Heart right ventricle (tissue), 16 donors: ENCODE data around the gene LRCH1. TPM values are rescaled to one million over a fixed set of nuclear protein-coding genes. Genes with fewer than 3 reads are reported as not detected.

Experiments
- ATAC-seq, 8 donors: fragments of 200-7000 bp; cut with Tn5 transposase; one replicate each; pipeline ENCODE4 v1.9.1; 2020; ENCODE audit warnings: mild to moderate bottlenecking in 8 of 8, moderate library complexity in 8 of 8, moderate number of reproducible peaks in 1 of 8
- DNase-seq, 2 donors: peaks; one replicate each; pipeline ENCODE4 v3.0.0-alpha.2; 2020
- H3K27ac ChIP-seq, 10 donors: fragments of 200-600 bp; sonication (generic) in 2 of 10; one replicate each; pipeline versions ENCODE4 v1.5.0 to v1.8.0; 2020 to 2022; ENCODE audit warnings: mild to moderate bottlenecking in 3 of 10
- H3K27me3 ChIP-seq, 7 donors: fragments of 200-600 bp; one replicate each; pipeline ENCODE4 v1.8.0; 2021 to 2022; ENCODE audit warnings: mild to moderate bottlenecking in 2 of 7
- H3K36me3 ChIP-seq, 9 donors: fragments of 200-600 bp; sonication (generic) in 1 of 9; one replicate each; pipeline versions ENCODE4 v1.5.0 to v1.8.0; 2020 to 2022; ENCODE audit warnings: mild to moderate bottlenecking in 2 of 9
- H3K4me1 ChIP-seq, 9 donors: fragments of 200-600 bp; sonication (generic) in 1 of 9; one replicate each; pipeline versions ENCODE4 v1.5.0 to v1.8.0; 2020 to 2022; ENCODE audit warnings: mild to moderate bottlenecking in 4 of 9
- H3K4me3 ChIP-seq, 10 donors: fragments of 200-600 bp; sonication (generic) in 2 of 10; one replicate each; pipeline versions ENCODE4 v1.5.0 to v1.8.0; 2020 to 2022; ENCODE audit warnings: mild to moderate bottlenecking in 7 of 10, moderate library complexity in 2 of 10
- H3K9me3 ChIP-seq, 11 donors: fragments of 200-600 bp in 10 of 11; sonication (generic) in 2 of 11; one replicate each; pipeline versions ENCODE4 v1.5.0 to v1.8.0; 2013 to 2022; ENCODE audit warnings: mild to moderate bottlenecking in 2 of 11, control low read depth in 1 of 11, moderate library complexity in 1 of 11
- WGBS, 2 donors: extraction: QIAGEN DNeasy Blood & Tissue Kit; methylation state at CpG; one replicate each; pipeline ENCODE4 v1.1.7; 2013; ENCODE audit warnings: inconsistent platforms in 1 of 2; 5-methylcytosine and 5-hydroxymethylcytosine counted together
- intact Hi-C, 10 donors: fragments of 100-400 bp; cut with DNase I; formaldehyde crosslinking; loops; one replicate each; pipeline versions ENCODE4 v1.11.1 to v1.14.2; 2022
- polyA plus RNA-seq, 2 donors: library from polyadenylated mRNA; stranded (reverse); fragments of 200-250 nt; gene quantifications; one replicate each; pipeline ENCODE4 v1.2.3, GENCODE V29; 2013
- total RNA-seq, 10 donors: library from RNA; stranded (reverse); fragmentation: NEBNext Ultra II Directional in 3 of 10; extraction: Animal tissue kit (Norgen Biotek cat#: 25700) in 3 of 10; gene quantifications; one replicate each; pipeline versions ENCODE4 v1.2.1 to v1.2.4, GENCODE V29; 2021 to 2023
- TF ChIP-seq, protein P1 (sequence below), 9 donors: fragments of 200-600 bp; sonication (generic) in 2 of 9; IDR thresholded peaks; one replicate each; pipeline versions ENCODE4 v1.5.0 to v1.8.0; 2021 to 2022; ENCODE audit warnings: antibody characterized with exemption in 9 of 9, mild to moderate bottlenecking in 5 of 9, moderate library complexity in 1 of 9
- donor health status: Arrhythmogenic right ventricular cardiomyopathy.
- donor health status: ischemic (EF 13 %, LVEDD 7.1; RV severe dilation, severe dysfunction).
- donor health status: healthy with polysubstance abuse.
- donor health status: DM: no; HTN: yes; CAD: no.
- donor health status: DM: no; HTN: no; CAD: no.
- donor health status: ischemic (EF 25% LVEDD 6.9; RV normal size, moderate dysfunction).
- donor health status: ischemic (EF 25% LVEDD 5.7; RV mildly dilated, moderate dysfunction).
- donor health status: healthy.
- donor health status: DM: yes; HTN: yes; CAD: no.
- donor health status: Ischemic cardiomyopathy.
- donor health status: ischemic (EF 35%, LVEDD 5.7; RV mildly dilated, moderate dysfunction).
- donor health status: nonischemic (EF 11% LVEDD 7.7; RV severe dilation, severe dysfunction).
- donor health status: DM: yes; HTN: yes; CAD: no.
- donor health status: PGD.
- donor health status: ischemic (EF 29% LVEDD 5.4; RV normal size, mild dysfunction).
- donor health status: nonischemic (EF 23%, LVEDD 6.1; RV moderate dilation, normal function).

Gene LRCH1
- total and polyA plus RNA-seq, 12 donors = 4.1 to 20.3 (median 13.1) TPM

GRCh38 chr13:46596466-46596865, 43.5 kb downstream of the LRCH1 start:
- TF ChIP-seq, protein P1, sequence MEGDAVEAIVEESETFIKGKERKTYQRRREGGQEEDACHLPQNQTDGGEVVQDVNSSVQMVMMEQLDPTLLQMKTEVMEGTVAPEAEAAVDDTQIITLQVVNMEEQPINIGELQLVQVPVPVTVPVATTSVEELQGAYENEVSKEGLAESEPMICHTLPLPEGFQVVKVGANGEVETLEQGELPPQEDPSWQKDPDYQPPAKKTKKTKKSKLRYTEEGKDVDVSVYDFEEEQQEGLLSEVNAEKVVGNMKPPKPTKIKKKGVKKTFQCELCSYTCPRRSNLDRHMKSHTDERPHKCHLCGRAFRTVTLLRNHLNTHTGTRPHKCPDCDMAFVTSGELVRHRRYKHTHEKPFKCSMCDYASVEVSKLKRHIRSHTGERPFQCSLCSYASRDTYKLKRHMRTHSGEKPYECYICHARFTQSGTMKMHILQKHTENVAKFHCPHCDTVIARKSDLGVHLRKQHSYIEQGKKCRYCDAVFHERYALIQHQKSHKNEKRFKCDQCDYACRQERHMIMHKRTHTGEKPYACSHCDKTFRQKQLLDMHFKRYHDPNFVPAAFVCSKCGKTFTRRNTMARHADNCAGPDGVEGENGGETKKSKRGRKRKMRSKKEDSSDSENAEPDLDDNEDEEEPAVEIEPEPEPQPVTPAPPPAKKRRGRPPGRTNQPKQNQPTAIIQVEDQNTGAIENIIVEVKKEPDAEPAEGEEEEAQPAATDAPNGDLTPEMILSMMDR (IDR thresholded peaks at IDR 0.05) = no peak
- H3K4me3 ChIP-seq = no peak overlapping the region
- intact Hi-C loops = loop anchor here in 2 of 10 donors (5.0 kb wide), 1 partner anchor 44 kb away; the partner anchor contains the start of gene LRCH1 (in 2 of the 2)
- WGBS, 2 donors = 73 to 86% methylated on average over 6 of the region's 6 CpGs
- DNase-seq (no peak), ATAC-seq (no peak)
- peak overlapping the region in 4 of 10 donors; percentile 35 to 79 (median 64) for H3K27ac ChIP-seq
- H3K9me3 ChIP-seq = no peaks in the 10 kb centered on the region
- H3K27me3 ChIP-seq = no peaks in the 10 kb centered on the region
- H3K36me3 ChIP-seq = no peaks in the 10 kb centered on the region
- peaks cover 0 to 95% (median 71%) of the 10 kb centered on the region in 9 donors for H3K4me1 ChIP-seq

DNA sequence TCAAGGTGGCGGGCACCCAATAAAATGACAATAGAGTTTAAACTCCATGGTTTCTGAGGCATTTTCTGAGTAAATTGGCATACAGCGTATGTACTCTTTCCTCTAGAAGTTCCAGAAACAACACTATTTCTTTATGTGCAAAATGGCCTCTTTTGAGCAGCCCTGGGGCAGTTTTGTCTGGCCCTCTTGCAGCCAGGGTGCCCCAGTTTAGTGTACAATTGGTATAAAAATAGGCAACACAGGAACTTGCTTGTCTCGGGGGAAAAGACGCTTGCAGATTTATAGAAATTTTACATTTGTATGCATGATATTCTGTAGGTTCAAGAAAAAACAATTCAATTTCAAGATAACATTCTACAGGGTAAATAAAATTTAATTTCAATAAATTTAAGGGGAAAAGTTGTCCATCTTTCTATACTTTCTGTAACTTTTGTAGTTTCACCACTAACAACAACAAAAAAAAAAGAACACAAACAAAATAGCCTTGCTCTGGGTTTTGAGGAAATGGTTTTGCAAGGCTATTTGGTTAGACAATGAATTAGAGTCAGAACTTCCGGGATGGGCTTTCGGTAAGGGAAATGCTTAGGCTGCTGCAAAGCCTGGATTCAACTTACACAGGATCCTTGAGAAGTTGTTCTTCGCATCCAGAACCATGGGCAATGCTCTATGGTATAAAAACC, 45.3 kb downstream of the LRCH1 start:
- Histone ChIP-seq H3K4me3 (peak overlapping the region in 3 of 10 donors; percentile 17 to 27 (median 26)), H3K27me3 (no peaks in the 10 kb centered on the region), H3K4me1 (peaks cover 0 to 96% (median 85%) of the 10 kb centered on the region in 9 donors), H3K27ac (peak overlapping the region in 8 of 10 donors; percentile 15 to 79 (median 54)), H3K36me3 (no peaks in the 10 kb centered on the region), H3K9me3 (no peaks in the 10 kb centered on the region)
- ATAC-seq = peak in 5 of 8 donors; percentile 36 to 56 (median 48)
- intact Hi-C loops = loop anchor here in 2 of 10 donors (5.0 kb wide), 1 partner anchor 46 kb away; the partner anchor contains the start of gene LRCH1 (in 2 of the 2)
- TF ChIP-seq, protein P1 (IDR thresholded peaks at IDR 0.05) = no peak
- 68 to 77% methylated on average over 7 of the region's 7 CpGs for WGBS, 2 donors
- DNase-seq = no peak

DNA sequence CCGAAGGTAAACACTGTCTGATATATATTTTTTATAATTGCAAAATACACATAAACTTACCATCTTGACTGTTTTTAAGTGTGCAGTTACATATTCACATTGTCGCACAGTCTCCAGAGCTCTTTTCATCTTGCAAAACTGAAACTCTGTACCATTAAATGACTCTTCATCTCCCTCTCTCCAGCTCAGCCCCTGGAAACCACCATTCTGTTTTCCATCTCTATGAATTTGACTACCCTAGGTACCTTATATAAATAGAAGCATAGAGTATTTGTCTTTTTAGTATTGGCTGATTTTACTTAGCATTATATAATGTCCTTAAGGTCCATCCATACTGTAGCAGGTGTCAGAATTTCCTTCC, 45.8 kb downstream of the LRCH1 start:
- ATAC-seq (no peak), DNase-seq (no peak)
- 70 to 81% methylated on average over 2 of the region's 2 CpGs for WGBS, 2 donors
- TF ChIP-seq, protein P1 (IDR thresholded peaks at IDR 0.05) = no peak
- no peaks in the 10 kb centered on the region for H3K27me3 ChIP-seq
- no peaks in the 10 kb centered on the region for H3K36me3 ChIP-seq
- peak overlapping the region in 3 of 10 donors; percentile 17 to 27 (median 26) for H3K4me3 ChIP-seq
- no peaks in the 10 kb centered on the region for H3K9me3 ChIP-seq
- peaks cover 0 to 97% (median 85%) of the 10 kb centered on the region in 9 donors for H3K4me1 ChIP-seq
- intact Hi-C loops = loop anchor here in 2 of 10 donors (5.0 kb wide), 1 partner anchor 46 kb away; the partner anchor contains the start of gene LRCH1 (in 2 of the 2)
- H3K27ac ChIP-seq = peak overlapping the region in 6 of 10 donors; percentile 41 to 79 (median 48)

GRCh38 chr13:46600943-46601311, 48.0 kb downstream of the LRCH1 start:
- DNase-seq (no peak), ATAC-seq (no peak)
- H3K4me1 ChIP-seq = peaks cover 9 to 97% (median 86%) of the 10 kb centered on the region in 9 donors
- H3K9me3 ChIP-seq = no peaks in the 10 kb centered on the region
- no peaks in the 10 kb centered on the region for H3K27me3 ChIP-seq
- H3K27ac ChIP-seq = peak overlapping the region in 3 of 10 donors; percentile 1 to 12 (median 3)
- intact Hi-C loops = loop anchor here in 4 of 10 donors (5.0 to 10.0 kb wide), 4 partner anchors 44 to 81 kb away; partner anchors contain the start of gene LRCH1 (in 3 of the 4)
- 85 to 86% methylated on average over 3 of the region's 3 CpGs for WGBS, 2 donors
- no peaks in the 10 kb centered on the region for H3K36me3 ChIP-seq
- TF ChIP-seq, protein P1 (IDR thresholded peaks at IDR 0.05) = no peak
- H3K4me3 ChIP-seq = no peak overlapping the region
